A673 (cell line): ENCODE results near the gene MEF2C. TPM values are rescaled to one million over a fixed set of nuclear protein-coding genes. Genes with fewer than 3 reads are reported as not detected.
"Not testable (repeated sequence)": the region's sequence is repeated elsewhere in the genome, so short reads cannot be mapped to it uniquely, and the experiment has no call there.

Source experiments
- BruUV-seq: library from RNA; stranded (reverse); fragments of 400-500 nt; replicated peaks from 2 replicates; lab custom pipeline; 2021; lab: Mats Ljungman, UMichigan
- CTCF ChIA-PET: fragments of 300-600 bp; sonication (Branson Sonifier 250); formaldehyde crosslinking; loops from one replicate; lab custom pipeline; 2022; ENCODE audit warnings: antibody characterized with exemption; lab: Charles Lee
- POLR2A ChIA-PET: fragments of 300-600 bp; sonication (Branson Sonifier 250); formaldehyde crosslinking; loops from one replicate; lab custom pipeline; 2022; ENCODE audit warnings: antibody characterized with exemption; ENCODE audit not compliant: low non-redundant PET; lab: Charles Lee
- DNase-seq: peaks from one replicate; pipeline ENCODE4 v3.0.0-alpha.2; 2015; ENCODE audit warnings: low spot score
- H3K27ac ChIP-seq: fragments of 200-600 bp; sonication (generic); 2 replicates; pipeline ENCODE4 v1.5.1; 2016; ENCODE audit warnings: mixed run types, low read depth, mild to moderate bottlenecking, mixed read lengths, antibody characterized with exemption, low read length; ENCODE audit not compliant: poor library complexity, severe bottlenecking
- H3K27me3 ChIP-seq: fragments of 200-600 bp; sonication (generic); replicated peaks from 2 replicates; pipeline ENCODE4 v1.6.1; 2017; ENCODE audit warnings: mixed run types, low read depth, mild to moderate bottlenecking, mixed read lengths, antibody characterized with exemption, low read length; ENCODE audit not compliant: insufficient read depth, poor library complexity
- H3K36me3 ChIP-seq: fragments of 200-600 bp; sonication (generic); 2 replicates; pipeline ENCODE4 v1.6.1; 2016; ENCODE audit warnings: mixed run types, mild to moderate bottlenecking, mixed read lengths, antibody characterized with exemption, low read length; ENCODE audit not compliant: insufficient read depth, poor library complexity, severe bottlenecking
- H3K4me1 ChIP-seq: fragments of 200-600 bp; sonication (generic); 2 replicates; pipeline ENCODE4 v1.6.1; 2017; ENCODE audit warnings: mixed run types, mild to moderate bottlenecking, mixed read lengths, antibody characterized with exemption, low read length; ENCODE audit not compliant: insufficient read depth, poor library complexity, severe bottlenecking
- H3K4me3 ChIP-seq: fragments of 200-600 bp; sonication (generic); 2 replicates; pipeline ENCODE4 v1.5.1; 2016; ENCODE audit warnings: low read depth, mixed run types, mild to moderate bottlenecking, mixed read lengths, low read length; ENCODE audit not compliant: poor library complexity, severe bottlenecking
- H3K9me3 ChIP-seq: fragments of 200-600 bp; sonication (generic); 2 replicates; pipeline ENCODE4 v1.6.1; 2016; ENCODE audit warnings: mixed run types, low read depth, mild to moderate bottlenecking, mixed read lengths, antibody characterized with exemption, low read length; ENCODE audit not compliant: poor library complexity, severe bottlenecking
- EZH2 ChIP-seq: fragments of 200-600 bp; sonication (generic); IDR thresholded peaks from 2 replicates; pipeline ENCODE4 v1.6.1; 2017; ENCODE audit warnings: borderline replicate concordance, low read depth, mild to moderate bottlenecking, mixed read lengths, antibody characterized with exemption, low read length; ENCODE audit not compliant: poor library complexity, severe bottlenecking
- intact Hi-C: fragments of 100-400 bp; cut with micrococcal nuclease; formaldehyde crosslinking; loops from one replicate; pipeline ENCODE4 v1.10.0; 2022; ENCODE audit not compliant: unreplicated experiment
- total RNA-seq: library from RNA; stranded (reverse); gene quantifications from 2 replicates; pipeline ENCODE4 v1.2.3, GENCODE V29; 2021
- TF ChIP-seq, protein P1 (sequence below): fragments of 300-800, 200-600 bp; sonication (generic); conservative IDR thresholded peaks from 2 replicates; pipeline ENCODE4 v1.5.1; 2017; ENCODE audit warnings: low read depth, mild to moderate bottlenecking, antibody characterized with exemption, low read length, moderate library complexity, mixed read lengths

The MEF2C gene
- total RNA-seq, 1 experiment from 2014 or later = 2.0 TPM

GRCh38 chr5:88861231-88861630 is 21.8 kb downstream of the MEF2C start:
- intact Hi-C loops = no loop called here
- CTCF ChIA-PET = no interaction called here
- TF ChIP-seq EZH2 = no peak
- TF ChIP-seq, protein P1, sequence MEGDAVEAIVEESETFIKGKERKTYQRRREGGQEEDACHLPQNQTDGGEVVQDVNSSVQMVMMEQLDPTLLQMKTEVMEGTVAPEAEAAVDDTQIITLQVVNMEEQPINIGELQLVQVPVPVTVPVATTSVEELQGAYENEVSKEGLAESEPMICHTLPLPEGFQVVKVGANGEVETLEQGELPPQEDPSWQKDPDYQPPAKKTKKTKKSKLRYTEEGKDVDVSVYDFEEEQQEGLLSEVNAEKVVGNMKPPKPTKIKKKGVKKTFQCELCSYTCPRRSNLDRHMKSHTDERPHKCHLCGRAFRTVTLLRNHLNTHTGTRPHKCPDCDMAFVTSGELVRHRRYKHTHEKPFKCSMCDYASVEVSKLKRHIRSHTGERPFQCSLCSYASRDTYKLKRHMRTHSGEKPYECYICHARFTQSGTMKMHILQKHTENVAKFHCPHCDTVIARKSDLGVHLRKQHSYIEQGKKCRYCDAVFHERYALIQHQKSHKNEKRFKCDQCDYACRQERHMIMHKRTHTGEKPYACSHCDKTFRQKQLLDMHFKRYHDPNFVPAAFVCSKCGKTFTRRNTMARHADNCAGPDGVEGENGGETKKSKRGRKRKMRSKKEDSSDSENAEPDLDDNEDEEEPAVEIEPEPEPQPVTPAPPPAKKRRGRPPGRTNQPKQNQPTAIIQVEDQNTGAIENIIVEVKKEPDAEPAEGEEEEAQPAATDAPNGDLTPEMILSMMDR = no peak

GRCh38 chr5:88860501-88860900 is 22.5 kb downstream of the MEF2C start:
- ChIA-PET POLR2A (interaction anchor here (0.6 kb wide), 1 partner anchor 1427 kb away, joined by 11 read pairs; no protein-coding TSS in a partner anchor), CTCF (no interaction called here)
- intact Hi-C loops = no loop called here
- H3K27ac ChIP-seq = no peak overlapping the region
- H3K9me3 ChIP-seq = no peaks in the 10 kb centered on the region
- no peak overlapping the region for H3K4me3 ChIP-seq
- BruUV-seq = no TSS peak
- H3K27me3 ChIP-seq = no peaks in the 10 kb centered on the region
- no peaks in the 10 kb centered on the region for H3K36me3 ChIP-seq
- DNase-seq = no peak
- TF ChIP-seq EZH2 = no peak
- TF ChIP-seq, protein P1 = no peak
- no peaks in the 10 kb centered on the region for H3K4me1 ChIP-seq

More at GRCh38 chr5:88861231-88861630, 21.8 kb downstream of the MEF2C start:
- H3K27ac ChIP-seq = no peak overlapping the region
- no peaks in the 10 kb centered on the region for H3K36me3 ChIP-seq
- no peaks in the 10 kb centered on the region for H3K27me3 ChIP-seq
- DNase-seq = no peak
- H3K9me3 ChIP-seq = no peaks in the 10 kb centered on the region
- no peak overlapping the region for H3K4me3 ChIP-seq
- POLR2A ChIA-PET = no interaction called here
- no TSS peak for BruUV-seq
- H3K4me1 ChIP-seq = no peaks in the 10 kb centered on the region

GRCh38 chr5:88858392-88858791 is 24.6 kb downstream of the MEF2C start:
- ChIA-PET POLR2A (no interaction called here), CTCF (no interaction called here)
- H3K4me3 ChIP-seq = no peak overlapping the region
- no peaks in the 10 kb centered on the region for H3K9me3 ChIP-seq
- BruUV-seq = no TSS peak
- no peaks in the 10 kb centered on the region for H3K36me3 ChIP-seq
- no peak for TF ChIP-seq EZH2
- TF ChIP-seq, protein P1 = no peak
- no peak overlapping the region for H3K27ac ChIP-seq
- H3K27me3 ChIP-seq = no peaks in the 10 kb centered on the region
- intact Hi-C loops = no loop called here
- DNase-seq = no peak
- H3K4me1 ChIP-seq = no peaks in the 10 kb centered on the region

DNA sequence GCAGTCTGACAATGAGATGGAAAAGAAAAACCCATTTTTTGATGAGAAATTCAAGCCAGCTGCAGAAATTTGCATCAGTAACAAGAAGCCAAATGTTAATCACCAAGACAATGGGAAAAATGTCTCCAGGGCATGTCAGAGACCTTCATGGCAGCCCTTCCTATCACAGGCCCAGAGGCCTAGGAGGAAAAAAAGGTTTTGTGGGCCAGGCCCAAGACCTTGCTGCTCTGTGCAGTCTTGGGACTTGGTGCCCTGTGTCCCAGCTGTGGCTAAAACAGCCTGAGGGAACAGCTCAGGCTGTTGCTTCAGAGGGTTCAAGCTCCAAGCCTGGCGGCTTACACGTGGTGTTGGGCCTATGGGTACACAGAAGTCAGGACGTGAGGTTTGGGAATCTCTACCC is 26.6 kb downstream of the MEF2C start:
- intact Hi-C loops, H3K4me1 ChIP-seq, H3K36me3 ChIP-seq, H3K4me3 ChIP-seq, H3K27me3 ChIP-seq, DNase-seq, H3K27ac ChIP-seq, H3K9me3 ChIP-seq, BruUV-seq, POLR2A ChIA-PET, CTCF ChIA-PET: not testable (repeated sequence)
